ENCODE data around the gene U2SURP. TPM values are rescaled to one million over a fixed set of nuclear protein-coding genes. Genes with fewer than 3 reads are reported as not detected.

Gene U2SURP
- total RNA-seq, 1 experiment from 2014 or later: 132 TPM

GRCh38 chr3:142953443-142953842, 47.9 kb upstream of the U2SURP start:
- Histone ChIP-seq H3K27me3 (ENCODE audit: insufficient read depth, low read length) (no peaks in the 10 kb centered on the region), H3K36me3 (ENCODE audit: control insufficient read depth in 1 of 2, insufficient read depth in 2 of 2, low read length in 2 of 2) (no peaks in the 10 kb centered on the region), H3K79me2 (ENCODE audit: insufficient read depth, low read length) (no peaks in the 10 kb centered on the region), H3K9me2 (ENCODE audit: insufficient read depth) (no peaks in the 10 kb centered on the region), H3K9ac (ENCODE audit: low read length) (no peak overlapping the region), H4K20me1 (ENCODE audit: insufficient read depth) (no peaks in the 10 kb centered on the region), H3K9me3 (ENCODE audit: control insufficient read depth in 1 of 2, insufficient read depth in 1 of 2, low read depth in 1 of 2, low read length in 2 of 2) (no peaks in the 10 kb centered on the region), H3K4me2 (ENCODE audit: low read length) (no peak overlapping the region), H2AFZ (ENCODE audit: low read depth, low read length, poor library complexity, severe bottlenecking) (no peak overlapping the region), H3K4me3 (replicated peaks in 1 of 2; ENCODE audit: low read depth in 1 of 2, low read length in 2 of 2) (no peak overlapping the region), H3K4me1 (ENCODE audit: control insufficient read depth in 1 of 2, insufficient read depth in 2 of 2, low read length in 2 of 2) (peaks cover 4 to 8% of the 10 kb centered on the region in 2 experiments), H3K27ac (ENCODE audit: low read depth, low read length) (no peak overlapping the region)
- ChIA-PET POLR2A (no interaction called here), RAD21 (ENCODE audit: low non-redundant PET in 1 of 2, low total read pairs in 2 of 2, uncharacterized antibody in 2 of 2, unreplicated experiment in 2 of 2) (no interaction called here), CTCF (no interaction called here)
- BruUV-seq (replicated peaks): no TSS peak
- intact Hi-C loops (cut with micrococcal nuclease): no loop called here
- ATAC-seq: no peak
- TF ChIP-seq TCF7L2 (IDR thresholded peaks at IDR 0.05; ENCODE audit: borderline replicate concordance, extremely low read depth, insufficient read depth, insufficient read length) (no peak), CEBPB (IDR thresholded peaks at IDR 0.05; ENCODE audit: low read depth) (no peak), SRF (IDR thresholded peaks at IDR 0.05; ENCODE audit: low read depth) (no peak), JUND (IDR thresholded peaks at IDR 0.05) (no peak), YY1 (IDR thresholded peaks at IDR 0.05; ENCODE audit: extremely low read depth, insufficient replicate concordance, low read depth, low read length) (no peak), SIN3A (IDR thresholded peaks at IDR 0.05; ENCODE audit: low read depth) (no peak), ZNF274 (IDR thresholded peaks at IDR 0.05; ENCODE audit: low read depth, low read length) (no peak), POLR2AphosphoS5 (IDR thresholded peaks at IDR 0.05; ENCODE audit: low read depth, low read length) (no peak), ZFX (IDR thresholded peaks at IDR 0.05) (no peak), SP1 (IDR thresholded peaks at IDR 0.05; ENCODE audit: low read depth) (no peak), ELF1 (IDR thresholded peaks at IDR 0.05; ENCODE audit: borderline replicate concordance, low read depth) (no peak), CTCF (IDR thresholded peaks at IDR 0.05 in 2 of 3, conservative IDR thresholded peaks at IDR 0.05 in 1 of 3; ENCODE audit: borderline replicate concordance in 1 of 3, insufficient read depth in 1 of 3, low read depth in 2 of 3, low read length in 2 of 3) (no peak), EZH2 (IDR thresholded peaks at IDR 0.05) (no peak), MAX (IDR thresholded peaks at IDR 0.05) (no peak), CBX3 (IDR thresholded peaks at IDR 0.05; ENCODE audit: low read depth) (no peak), POLR2A (IDR thresholded peaks at IDR 0.05; ENCODE audit: borderline replicate concordance, extremely low read depth, insufficient read depth, insufficient read length) (no peak), ATF3 (IDR thresholded peaks at IDR 0.05) (no peak)
- TF ChIP-seq, protein P1, sequence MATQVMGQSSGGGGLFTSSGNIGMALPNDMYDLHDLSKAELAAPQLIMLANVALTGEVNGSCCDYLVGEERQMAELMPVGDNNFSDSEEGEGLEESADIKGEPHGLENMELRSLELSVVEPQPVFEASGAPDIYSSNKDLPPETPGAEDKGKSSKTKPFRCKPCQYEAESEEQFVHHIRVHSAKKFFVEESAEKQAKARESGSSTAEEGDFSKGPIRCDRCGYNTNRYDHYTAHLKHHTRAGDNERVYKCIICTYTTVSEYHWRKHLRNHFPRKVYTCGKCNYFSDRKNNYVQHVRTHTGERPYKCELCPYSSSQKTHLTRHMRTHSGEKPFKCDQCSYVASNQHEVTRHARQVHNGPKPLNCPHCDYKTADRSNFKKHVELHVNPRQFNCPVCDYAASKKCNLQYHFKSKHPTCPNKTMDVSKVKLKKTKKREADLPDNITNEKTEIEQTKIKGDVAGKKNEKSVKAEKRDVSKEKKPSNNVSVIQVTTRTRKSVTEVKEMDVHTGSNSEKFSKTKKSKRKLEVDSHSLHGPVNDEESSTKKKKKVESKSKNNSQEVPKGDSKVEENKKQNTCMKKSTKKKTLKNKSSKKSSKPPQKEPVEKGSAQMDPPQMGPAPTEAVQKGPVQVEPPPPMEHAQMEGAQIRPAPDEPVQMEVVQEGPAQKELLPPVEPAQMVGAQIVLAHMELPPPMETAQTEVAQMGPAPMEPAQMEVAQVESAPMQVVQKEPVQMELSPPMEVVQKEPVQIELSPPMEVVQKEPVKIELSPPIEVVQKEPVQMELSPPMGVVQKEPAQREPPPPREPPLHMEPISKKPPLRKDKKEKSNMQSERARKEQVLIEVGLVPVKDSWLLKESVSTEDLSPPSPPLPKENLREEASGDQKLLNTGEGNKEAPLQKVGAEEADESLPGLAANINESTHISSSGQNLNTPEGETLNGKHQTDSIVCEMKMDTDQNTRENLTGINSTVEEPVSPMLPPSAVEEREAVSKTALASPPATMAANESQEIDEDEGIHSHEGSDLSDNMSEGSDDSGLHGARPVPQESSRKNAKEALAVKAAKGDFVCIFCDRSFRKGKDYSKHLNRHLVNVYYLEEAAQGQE (IDR thresholded peaks at IDR 0.05; ENCODE audit: low read depth): no peak
- no peak for DNase-seq (ENCODE audit: low read depth, low spot score)

Data from HCT116 (cell line).